ENCODE measurements around the gene MRPL57.

GRCh38 chr13:21181671-21182070 lies 5.2 kb downstream of the MRPL57 start:
- TF ChIP-seq GATA2 (IDR thresholded peaks at IDR 0.05; ENCODE audit: low read depth, low read length) (no peak), GATA3 (IDR thresholded peaks at IDR 0.05; ENCODE audit: low read depth, low read length) (no peak)
